HepG2 (cell line): Measurements from ENCODE around the gene NOB1. TPM values are rescaled to one million over a fixed set of nuclear protein-coding genes. Genes with fewer than 3 reads are reported as not detected.

Experiments used
- CHCHD3 ChIP-seq: sonication (generic); formaldehyde crosslinking; IDR thresholded peaks from 2 replicates; pipeline ENCODE4 v1.8.0; 2022; ENCODE audit warnings: mild to moderate bottlenecking, missing genetic modification reagents, moderate library complexity
- HDAC1 ChIP-seq: sonication (generic); formaldehyde crosslinking; IDR thresholded peaks from 2 replicates; pipeline ENCODE4 v1.5.1; 2020; ENCODE audit warnings: mild to moderate bottlenecking, missing genetic modification reagents
- HOXA3 ChIP-seq: sonication (generic); formaldehyde crosslinking; IDR thresholded peaks from 2 replicates; pipeline ENCODE4 v1.5.0; 2020; ENCODE audit warnings: missing genetic modification reagents
- KDM2A ChIP-seq: sonication (generic); formaldehyde crosslinking; IDR thresholded peaks from 2 replicates; pipeline ENCODE4 v1.4.0; 2020; ENCODE audit warnings: low read depth, missing genetic modification reagents, borderline replicate concordance
- MED13 ChIP-seq: sonication (generic); formaldehyde crosslinking; IDR thresholded peaks from 2 replicates; pipeline ENCODE4 v1.5.0; 2020; ENCODE audit warnings: missing genetic modification reagents
- NR2F2 ChIP-seq: IDR thresholded peaks from 2 replicates; pipeline ENCODE4 v1.6.1; 2012; ENCODE audit warnings: low read depth, inconsistent platforms, borderline replicate concordance
- TAF1 ChIP-seq: sonication (generic); formaldehyde crosslinking; IDR thresholded peaks from 2 replicates; pipeline ENCODE4 v1.4.0; 2020; ENCODE audit warnings: missing genetic modification reagents
- TBX2 ChIP-seq: sonication (generic); formaldehyde crosslinking; IDR thresholded peaks from 2 replicates; pipeline ENCODE4 v1.5.0; 2020; ENCODE audit warnings: missing genetic modification reagents, mild to moderate bottlenecking, borderline replicate concordance
- ZMYM4 ChIP-seq: sonication (generic); formaldehyde crosslinking; IDR thresholded peaks from 2 replicates; pipeline ENCODE4 v1.8.1; 2023; ENCODE audit warnings: mild to moderate bottlenecking, missing genetic modification reagents
- ZNF207 ChIP-seq: fragments of 450-650 bp; IDR thresholded peaks from 2 replicates; pipeline ENCODE4 v1.6.1; 2016; ENCODE audit warnings: antibody characterized with exemption, borderline replicate concordance
- ZNF260 ChIP-seq: sonication (generic); formaldehyde crosslinking; IDR thresholded peaks from 2 replicates; pipeline ENCODE4 v1.4.0; 2020; ENCODE audit warnings: missing genetic modification reagents, low read depth, mild to moderate bottlenecking, borderline replicate concordance
- ZNF264 ChIP-seq: sonication (generic); formaldehyde crosslinking; IDR thresholded peaks from 2 replicates; pipeline ENCODE4 v1.4.0; 2020; ENCODE audit warnings: missing genetic modification reagents
- ZNF484 ChIP-seq: sonication (generic); formaldehyde crosslinking; IDR thresholded peaks from 2 replicates; pipeline ENCODE4 v1.5.1; 2020; ENCODE audit warnings: mild to moderate bottlenecking, low read depth, missing genetic modification reagents, borderline replicate concordance
- polyA plus RNA-seq, 8 experiments: library from polyadenylated mRNA; depleted of rRNA in 3 of 8; stranded (reverse) in 7 of 8; unstranded in 1 of 8; fragments of >200 nt; fragmentation: Illumina TruSeq in 4 of 8; extraction: Trizol in 4 of 8; gene quantifications; 2 replicates each; pipeline versions ENCODE4 v1.2.1 to v1.2.3, GENCODE V29; 2011 to 2016; ENCODE audit warnings: low read depth in 4 of 8, missing spikeins in 1 of 8, mixed read lengths in 1 of 8; ENCODE audit not compliant: insufficient read depth in 1 of 8
- total RNA-seq, 5 experiments: library from RNA; depleted of rRNA; stranded (reverse); fragments of >200 nt; fragmentation: Illumina TruSeq; extraction: Trizol; gene quantifications; 2 replicates each; pipeline ENCODE4 v1.2.3, GENCODE V29; 2016; ENCODE audit warnings: low read depth in 1 of 5
- TF ChIP-seq, protein P1 (sequence below): sonication (generic); formaldehyde crosslinking; IDR thresholded peaks from 2 replicates; pipeline ENCODE4 v1.8.0; 2022; ENCODE audit warnings: missing genetic modification reagents, mild to moderate bottlenecking, inconsistent platforms, borderline replicate concordance
- TF ChIP-seq, protein P2 (sequence below): IDR thresholded peaks from 2 replicates; pipeline ENCODE4 v1.4.0; 2020; ENCODE audit warnings: mild to moderate bottlenecking, missing genetic modification reagents
- TF ChIP-seq, protein P3 (sequence below): sonication (generic); formaldehyde crosslinking; IDR thresholded peaks from 2 replicates; pipeline ENCODE4 v1.4.0; 2020; ENCODE audit warnings: mild to moderate bottlenecking, missing genetic modification reagents, borderline replicate concordance
- TF ChIP-seq, protein P4 (sequence below): sonication (generic); formaldehyde crosslinking; IDR thresholded peaks from 2 replicates; pipeline ENCODE4 v1.4.0; 2020; ENCODE audit warnings: missing genetic modification reagents, borderline replicate concordance
- TF ChIP-seq, protein P5 (sequence below): fragments of 450-650 bp; IDR thresholded peaks from 2 replicates; pipeline ENCODE4 v1.6.1; 2017

NOB1 gene
- total and polyA plus RNA-seq, 2 of the 13 experiments (the other 11 are each of a cell fraction or from before 2014, with no cell fraction given): 47.1 to 162 TPM

DNA sequence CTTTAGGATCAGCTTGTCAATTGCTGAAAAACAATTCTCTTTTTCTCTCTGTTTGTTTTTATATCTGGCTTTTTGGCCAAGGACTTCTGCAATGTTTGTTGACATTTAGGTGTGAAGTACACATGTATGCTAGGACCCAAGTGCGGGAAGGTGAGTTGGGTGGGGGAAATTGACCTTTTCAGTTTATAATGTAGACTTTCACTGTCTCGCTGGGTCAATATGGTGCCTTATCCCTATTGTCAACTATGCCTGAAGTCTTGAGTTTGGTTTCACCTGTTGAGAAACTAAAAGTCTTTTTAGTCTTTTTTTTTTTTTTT lies 16.9 kb upstream of the NOB1 start (continued):
- TF ChIP-seq CHCHD3 (CRISPR knock-in tag): no peak
- TF ChIP-seq, protein P1, sequence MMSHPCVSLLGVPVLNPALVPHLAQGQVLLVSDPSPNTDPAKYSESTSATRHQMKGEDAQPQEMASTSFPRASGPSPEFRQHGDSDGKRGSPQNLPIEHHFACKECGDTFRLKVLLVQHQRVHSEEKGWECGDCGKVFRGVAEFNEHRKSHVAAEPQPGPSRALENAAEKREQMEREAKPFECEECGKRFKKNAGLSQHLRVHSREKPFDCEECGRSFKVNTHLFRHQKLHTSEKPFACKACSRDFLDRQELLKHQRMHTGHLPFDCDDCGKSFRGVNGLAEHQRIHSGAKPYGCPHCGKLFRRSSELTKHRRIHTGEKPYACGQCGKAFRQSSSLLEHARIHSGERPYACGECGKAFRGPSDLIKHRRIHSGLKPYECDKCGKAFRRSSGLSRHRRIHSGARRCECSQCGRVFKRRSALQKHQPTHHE (CRISPR knock-in tag): no peak
- TF ChIP-seq ZNF484: no peak
- TF ChIP-seq, protein P2, sequence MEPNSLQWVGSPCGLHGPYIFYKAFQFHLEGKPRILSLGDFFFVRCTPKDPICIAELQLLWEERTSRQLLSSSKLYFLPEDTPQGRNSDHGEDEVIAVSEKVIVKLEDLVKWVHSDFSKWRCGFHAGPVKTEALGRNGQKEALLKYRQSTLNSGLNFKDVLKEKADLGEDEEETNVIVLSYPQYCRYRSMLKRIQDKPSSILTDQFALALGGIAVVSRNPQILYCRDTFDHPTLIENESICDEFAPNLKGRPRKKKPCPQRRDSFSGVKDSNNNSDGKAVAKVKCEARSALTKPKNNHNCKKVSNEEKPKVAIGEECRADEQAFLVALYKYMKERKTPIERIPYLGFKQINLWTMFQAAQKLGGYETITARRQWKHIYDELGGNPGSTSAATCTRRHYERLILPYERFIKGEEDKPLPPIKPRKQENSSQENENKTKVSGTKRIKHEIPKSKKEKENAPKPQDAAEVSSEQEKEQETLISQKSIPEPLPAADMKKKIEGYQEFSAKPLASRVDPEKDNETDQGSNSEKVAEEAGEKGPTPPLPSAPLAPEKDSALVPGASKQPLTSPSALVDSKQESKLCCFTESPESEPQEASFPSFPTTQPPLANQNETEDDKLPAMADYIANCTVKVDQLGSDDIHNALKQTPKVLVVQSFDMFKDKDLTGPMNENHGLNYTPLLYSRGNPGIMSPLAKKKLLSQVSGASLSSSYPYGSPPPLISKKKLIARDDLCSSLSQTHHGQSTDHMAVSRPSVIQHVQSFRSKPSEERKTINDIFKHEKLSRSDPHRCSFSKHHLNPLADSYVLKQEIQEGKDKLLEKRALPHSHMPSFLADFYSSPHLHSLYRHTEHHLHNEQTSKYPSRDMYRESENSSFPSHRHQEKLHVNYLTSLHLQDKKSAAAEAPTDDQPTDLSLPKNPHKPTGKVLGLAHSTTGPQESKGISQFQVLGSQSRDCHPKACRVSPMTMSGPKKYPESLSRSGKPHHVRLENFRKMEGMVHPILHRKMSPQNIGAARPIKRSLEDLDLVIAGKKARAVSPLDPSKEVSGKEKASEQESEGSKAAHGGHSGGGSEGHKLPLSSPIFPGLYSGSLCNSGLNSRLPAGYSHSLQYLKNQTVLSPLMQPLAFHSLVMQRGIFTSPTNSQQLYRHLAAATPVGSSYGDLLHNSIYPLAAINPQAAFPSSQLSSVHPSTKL: peak; percentile 62
- TF ChIP-seq TBX2: peak; percentile 95
- peak; percentile 90 for TF ChIP-seq NR2F2
- TF ChIP-seq ZNF264 (CRISPR knock-in tag): no peak
- TF ChIP-seq ZNF207: no peak
- TF ChIP-seq TAF1 (CRISPR knock-in tag): no peak
- no peak for TF ChIP-seq KDM2A (CRISPR knock-in tag)
- no peak; the same call in 1 of the 2 replicates for TF ChIP-seq HOXA3 (CRISPR knock-in tag)
- no peak for TF ChIP-seq MED13 (CRISPR knock-in tag)
- TF ChIP-seq HDAC1 (CRISPR knock-in tag): peak; percentile 68
- TF ChIP-seq, protein P3, sequence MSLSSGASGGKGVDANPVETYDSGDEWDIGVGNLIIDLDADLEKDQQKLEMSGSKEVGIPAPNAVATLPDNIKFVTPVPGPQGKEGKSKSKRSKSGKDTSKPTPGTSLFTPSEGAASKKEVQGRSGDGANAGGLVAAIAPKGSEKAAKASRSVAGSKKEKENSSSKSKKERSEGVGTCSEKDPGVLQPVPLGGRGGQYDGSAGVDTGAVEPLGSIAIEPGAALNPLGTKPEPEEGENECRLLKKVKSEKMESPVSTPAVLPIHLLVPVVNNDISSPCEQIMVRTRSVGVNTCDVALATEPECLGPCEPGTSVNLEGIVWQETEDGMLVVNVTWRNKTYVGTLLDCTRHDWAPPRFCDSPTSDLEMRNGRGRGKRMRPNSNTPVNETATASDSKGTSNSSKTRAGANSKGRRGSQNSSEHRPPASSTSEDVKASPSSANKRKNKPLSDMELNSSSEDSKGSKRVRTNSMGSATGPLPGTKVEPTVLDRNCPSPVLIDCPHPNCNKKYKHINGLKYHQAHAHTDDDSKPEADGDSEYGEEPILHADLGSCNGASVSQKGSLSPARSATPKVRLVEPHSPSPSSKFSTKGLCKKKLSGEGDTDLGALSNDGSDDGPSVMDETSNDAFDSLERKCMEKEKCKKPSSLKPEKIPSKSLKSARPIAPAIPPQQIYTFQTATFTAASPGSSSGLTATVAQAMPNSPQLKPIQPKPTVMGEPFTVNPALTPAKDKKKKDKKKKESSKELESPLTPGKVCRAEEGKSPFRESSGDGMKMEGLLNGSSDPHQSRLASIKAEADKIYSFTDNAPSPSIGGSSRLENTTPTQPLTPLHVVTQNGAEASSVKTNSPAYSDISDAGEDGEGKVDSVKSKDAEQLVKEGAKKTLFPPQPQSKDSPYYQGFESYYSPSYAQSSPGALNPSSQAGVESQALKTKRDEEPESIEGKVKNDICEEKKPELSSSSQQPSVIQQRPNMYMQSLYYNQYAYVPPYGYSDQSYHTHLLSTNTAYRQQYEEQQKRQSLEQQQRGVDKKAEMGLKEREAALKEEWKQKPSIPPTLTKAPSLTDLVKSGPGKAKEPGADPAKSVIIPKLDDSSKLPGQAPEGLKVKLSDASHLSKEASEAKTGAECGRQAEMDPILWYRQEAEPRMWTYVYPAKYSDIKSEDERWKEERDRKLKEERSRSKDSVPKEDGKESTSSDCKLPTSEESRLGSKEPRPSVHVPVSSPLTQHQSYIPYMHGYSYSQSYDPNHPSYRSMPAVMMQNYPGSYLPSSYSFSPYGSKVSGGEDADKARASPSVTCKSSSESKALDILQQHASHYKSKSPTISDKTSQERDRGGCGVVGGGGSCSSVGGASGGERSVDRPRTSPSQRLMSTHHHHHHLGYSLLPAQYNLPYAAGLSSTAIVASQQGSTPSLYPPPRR (CRISPR knock-in tag): peak; percentile 88
- TF ChIP-seq, protein P4, sequence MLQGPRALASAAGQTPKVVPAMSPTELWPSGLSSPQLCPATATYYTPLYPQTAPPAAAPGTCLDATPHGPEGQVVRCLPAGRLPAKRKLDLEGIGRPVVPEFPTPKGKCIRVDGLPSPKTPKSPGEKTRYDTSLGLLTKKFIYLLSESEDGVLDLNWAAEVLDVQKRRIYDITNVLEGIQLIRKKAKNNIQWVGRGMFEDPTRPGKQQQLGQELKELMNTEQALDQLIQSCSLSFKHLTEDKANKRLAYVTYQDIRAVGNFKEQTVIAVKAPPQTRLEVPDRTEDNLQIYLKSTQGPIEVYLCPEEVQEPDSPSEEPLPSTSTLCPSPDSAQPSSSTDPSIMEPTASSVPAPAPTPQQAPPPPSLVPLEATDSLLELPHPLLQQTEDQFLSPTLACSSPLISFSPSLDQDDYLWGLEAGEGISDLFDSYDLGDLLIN: no peak
- TF ChIP-seq ZMYM4 (CRISPR knock-in tag): peak; percentile 44; the same call in 1 of the 2 replicates
- TF ChIP-seq, protein P5, sequence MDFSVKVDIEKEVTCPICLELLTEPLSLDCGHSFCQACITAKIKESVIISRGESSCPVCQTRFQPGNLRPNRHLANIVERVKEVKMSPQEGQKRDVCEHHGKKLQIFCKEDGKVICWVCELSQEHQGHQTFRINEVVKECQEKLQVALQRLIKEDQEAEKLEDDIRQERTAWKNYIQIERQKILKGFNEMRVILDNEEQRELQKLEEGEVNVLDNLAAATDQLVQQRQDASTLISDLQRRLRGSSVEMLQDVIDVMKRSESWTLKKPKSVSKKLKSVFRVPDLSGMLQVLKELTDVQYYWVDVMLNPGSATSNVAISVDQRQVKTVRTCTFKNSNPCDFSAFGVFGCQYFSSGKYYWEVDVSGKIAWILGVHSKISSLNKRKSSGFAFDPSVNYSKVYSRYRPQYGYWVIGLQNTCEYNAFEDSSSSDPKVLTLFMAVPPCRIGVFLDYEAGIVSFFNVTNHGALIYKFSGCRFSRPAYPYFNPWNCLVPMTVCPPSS: no peak
- TF ChIP-seq ZNF260: no peak
